Brain pericyte (primary cell): ENCODE results near the gene MT1H.
"Not testable (repeated sequence)": the region's sequence is repeated elsewhere in the genome, so short reads cannot be mapped to it uniquely, and the experiment has no call there.

Experiments
- DNase-seq: peaks from one replicate; pipeline ENCODE4 v3.0.0-alpha.2; 2012; ENCODE audit warnings: low read depth, low spot score

MT1H gene

GRCh38 chr16:56665286-56666261, 4.0 kb upstream of the MT1H start:
- DNase-seq: not testable (repeated sequence)

- DNase-seq: no peak
Observed at GRCh38 chr16:56667581-56668571, 1.7 kb upstream of the MT1H start, which contains the start of gene MT1G. TSS of gene MT1G (minus strand) at chr16:56668065. CDS start at chr16:56667993, 72 bp downstream.

GRCh38 chr16:56669840-56670619, 416 bp downstream of the MT1H start:
- no peak for DNase-seq

GRCh38 chr16:56670620-56670934, 963 bp downstream of the MT1H start:
- no peak for DNase-seq

GRCh38 chr16:56671691-56672090, 2.1 kb downstream of the MT1H start:
- DNase-seq: not testable (repeated sequence)

- DNase-seq: not testable (repeated sequence)
Observed at GRCh38 chr16:56672171-56672570, 2.6 kb downstream of the MT1H start.

GRCh38 chr16:56672761-56673536, 3.3 kb downstream of the MT1H start:
- DNase-seq: no peak

- no peak for DNase-seq
Observed at GRCh38 chr16:56673921-56674320, 4.3 kb downstream of the MT1H start.

GRCh38 chr16:56674570-56674969, 5.0 kb downstream of the MT1H start:
- not testable (repeated sequence) for DNase-seq

- DNase-seq: no peak
Observed at GRCh38 chr16:56675685-56676210, 6.1 kb downstream of the MT1H start.

GRCh38 chr16:56677474-56677873, 7.9 kb downstream of the MT1H start:
- no peak for DNase-seq

- no peak for DNase-seq
Observed at GRCh38 chr16:56679078-56679730, 9.6 kb downstream of the MT1H start.

GRCh38 chr16:56679818-56680217, 10.2 kb downstream of the MT1H start:
- no peak for DNase-seq

- no peak for DNase-seq
Observed at GRCh38 chr16:56681939-56682702, 12.5 kb downstream of the MT1H start, which contains the start of gene MT1X. TSS of gene MT1X (plus strand) at chr16:56682470. CDS start at chr16:56682541, 71 bp downstream.

- DNase-seq: no peak
Observed at GRCh38 chr16:56682703-56683397, 13.2 kb downstream of the MT1H start.

GRCh38 chr16:56683424-56684172, 14.0 kb downstream of the MT1H start:
- DNase-seq: no peak

GRCh38 chr16:56684256-56684925, 14.8 kb downstream of the MT1H start:
- no peak for DNase-seq
